IPS-18a (cell line): Measurements from ENCODE around the gene MICAL3.

Source experiments
- H3K27ac ChIP-seq: one replicate; pipeline ENCODE4 v1.5.1; 2013; ENCODE audit warnings: low read length
- H3K27me3 ChIP-seq: one replicate; pipeline ENCODE4 v1.6.1; 2013; ENCODE audit warnings: mild to moderate bottlenecking, low read length; ENCODE audit not compliant: control insufficient read depth, insufficient read depth
- H3K36me3 ChIP-seq: one replicate; pipeline ENCODE4 v1.6.1; 2013; ENCODE audit warnings: low read depth, low read length; ENCODE audit not compliant: control insufficient read depth
- H3K4me1 ChIP-seq: one replicate; pipeline ENCODE4 v1.6.1; 2013; ENCODE audit warnings: low read depth, low read length; ENCODE audit not compliant: control insufficient read depth
- H3K4me3 ChIP-seq: one replicate; pipeline ENCODE4 v1.5.1; 2013; ENCODE audit warnings: low read length
- H3K9ac ChIP-seq: one replicate; pipeline ENCODE4 v1.6.1; 2013; ENCODE audit warnings: mild to moderate bottlenecking, low read length, moderate library complexity
- H3K9me3 ChIP-seq: one replicate; pipeline ENCODE4 v1.6.1; 2013; ENCODE audit warnings: low read depth, low read length; ENCODE audit not compliant: control insufficient read depth

Gene MICAL3

GRCh38 chr22:17749605-17750395 lies 274.6 kb downstream of the MICAL3 start:
- H3K4me1 ChIP-seq = no peaks in the 10 kb centered on the region
- H3K27me3 ChIP-seq = no peaks in the 10 kb centered on the region

GRCh38 chr22:17748555-17749353 lies 275.6 kb downstream of the MICAL3 start:
- Histone ChIP-seq H3K4me1 (no peaks in the 10 kb centered on the region), H3K9ac (no peak overlapping the region), H3K27ac (no peak overlapping the region), H3K4me3 (no peak overlapping the region), H3K9me3 (no peaks in the 10 kb centered on the region), H3K27me3 (no peaks in the 10 kb centered on the region), H3K36me3 (no peaks in the 10 kb centered on the region)

More at GRCh38 chr22:17749605-17750395, 274.6 kb downstream of the MICAL3 start:
- no peaks in the 10 kb centered on the region for H3K9me3 ChIP-seq
- no peak overlapping the region for H3K4me3 ChIP-seq
- no peaks in the 10 kb centered on the region for H3K36me3 ChIP-seq
- H3K27ac ChIP-seq = no peak overlapping the region
- no peak overlapping the region for H3K9ac ChIP-seq

- Histone ChIP-seq H3K9me3 (no peaks in the 10 kb centered on the region), H3K27me3 (no peaks in the 10 kb centered on the region), H3K9ac (no peak overlapping the region), H3K4me1 (no peaks in the 10 kb centered on the region), H3K27ac (no peak overlapping the region), H3K4me3 (no peak overlapping the region), H3K36me3 (no peaks in the 10 kb centered on the region)
Measured at GRCh38 chr22:17746916-17747315, 277.4 kb downstream of the MICAL3 start.

- Histone ChIP-seq H3K9me3 (no peaks in the 10 kb centered on the region), H3K27ac (no peak overlapping the region), H3K27me3 (no peaks in the 10 kb centered on the region), H3K36me3 (no peaks in the 10 kb centered on the region), H3K9ac (no peak overlapping the region), H3K4me1 (no peaks in the 10 kb centered on the region), H3K4me3 (no peak overlapping the region)
Measured at GRCh38 chr22:17744430-17744829, 279.9 kb downstream of the MICAL3 start.

GRCh38 chr22:17743661-17744411 lies 280.5 kb downstream of the MICAL3 start:
- Histone ChIP-seq H3K4me3 (no peak overlapping the region), H3K27ac (no peak overlapping the region), H3K9me3 (no peaks in the 10 kb centered on the region), H3K36me3 (no peaks in the 10 kb centered on the region), H3K4me1 (no peaks in the 10 kb centered on the region), H3K27me3 (no peaks in the 10 kb centered on the region), H3K9ac (no peak overlapping the region)

GRCh38 chr22:17742527-17742902 lies 281.8 kb downstream of the MICAL3 start:
- no peak overlapping the region for H3K4me3 ChIP-seq
- no peak overlapping the region for H3K27ac ChIP-seq
- no peaks in the 10 kb centered on the region for H3K27me3 ChIP-seq
- no peaks in the 10 kb centered on the region for H3K9me3 ChIP-seq
- no peaks in the 10 kb centered on the region for H3K4me1 ChIP-seq
- H3K9ac ChIP-seq = no peak overlapping the region
- peaks cover 4% of the 10 kb centered on the region for H3K36me3 ChIP-seq

GRCh38 chr22:17741866-17742526 lies 282.4 kb downstream of the MICAL3 start:
- H3K4me3 ChIP-seq = no peak overlapping the region
- no peak overlapping the region for H3K9ac ChIP-seq
- no peaks in the 10 kb centered on the region for H3K9me3 ChIP-seq
- H3K27ac ChIP-seq = no peak overlapping the region
- H3K27me3 ChIP-seq = no peaks in the 10 kb centered on the region
- H3K4me1 ChIP-seq = no peaks in the 10 kb centered on the region
- peaks cover 5% of the 10 kb centered on the region for H3K36me3 ChIP-seq

- Histone ChIP-seq H3K4me3 (no peak overlapping the region), H3K9ac (no peak overlapping the region), H3K4me1 (no peaks in the 10 kb centered on the region), H3K27me3 (no peaks in the 10 kb centered on the region), H3K36me3 (peaks cover 10% of the 10 kb centered on the region), H3K27ac (no peak overlapping the region), H3K9me3 (no peaks in the 10 kb centered on the region)
Measured at GRCh38 chr22:17739196-17739975, 285.0 kb downstream of the MICAL3 start.

- H3K4me1 ChIP-seq = no peaks in the 10 kb centered on the region
- no peak overlapping the region for H3K4me3 ChIP-seq
- H3K9me3 ChIP-seq = no peaks in the 10 kb centered on the region
- peaks cover 13% of the 10 kb centered on the region for H3K36me3 ChIP-seq
- H3K27ac ChIP-seq = no peak overlapping the region
- H3K9ac ChIP-seq = no peak overlapping the region
- no peaks in the 10 kb centered on the region for H3K27me3 ChIP-seq
Measured at GRCh38 chr22:17738386-17739128, 285.8 kb downstream of the MICAL3 start.
